Measurements from ENCODE around the gene SH2D5.

SH2D5 gene

DNA sequence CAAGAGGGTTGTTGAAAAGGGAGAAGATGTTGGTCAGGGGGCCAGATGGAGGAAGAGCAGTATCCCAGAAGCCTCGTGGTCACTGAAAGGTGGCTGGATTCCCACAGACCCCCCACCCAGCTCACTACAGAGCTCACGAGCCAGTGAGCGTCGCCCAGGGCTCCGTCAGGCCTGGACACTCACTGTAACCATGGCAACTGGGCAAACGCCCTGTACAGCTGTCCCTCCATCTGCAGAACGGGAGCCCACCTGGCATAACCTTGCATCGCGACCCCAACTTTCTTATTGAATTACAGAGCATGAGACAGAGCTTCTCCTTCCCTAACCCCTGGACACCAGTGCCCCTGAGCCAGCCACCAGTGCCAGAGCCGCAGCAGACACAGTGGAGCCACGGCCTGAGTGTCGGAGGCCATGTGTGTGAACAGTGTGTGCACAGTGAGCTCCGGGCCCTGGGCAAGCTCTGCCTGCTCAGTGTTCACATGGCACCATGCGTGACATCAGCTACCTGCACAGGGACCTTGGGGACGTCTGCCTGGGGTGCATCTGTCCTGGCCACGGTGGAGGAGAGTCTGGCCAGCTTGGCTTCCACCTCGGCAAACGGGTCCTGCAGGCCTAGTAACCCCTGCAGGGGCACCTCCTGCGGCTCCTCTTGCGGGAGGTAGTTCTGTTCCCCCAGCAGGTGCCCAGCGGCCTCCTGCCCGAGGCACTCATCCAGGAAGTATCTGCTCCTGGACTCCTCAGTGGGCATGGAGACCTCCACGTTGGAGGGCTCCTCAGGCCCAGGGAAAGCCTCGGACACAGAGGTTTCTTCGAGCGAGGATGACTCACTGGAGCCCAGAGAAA is 45.4 kb downstream of the SH2D5 start:
- in situ Hi-C loops (cut with MboI; ENCODE audit: low sequenced_read_pairs, unreplicated experiment) = no loop called here
- no peak for DNase-seq (ENCODE audit: low spot score)
- TF ChIP-seq CTCF (IDR thresholded peaks at IDR 0.05; ENCODE audit: borderline replicate concordance, control extremely low read depth, extremely low read depth, insufficient read depth, missing control alignments) = no peak

- no peak for DNase-seq (ENCODE audit: low spot score)
- TF ChIP-seq CTCF (IDR thresholded peaks at IDR 0.05; ENCODE audit: borderline replicate concordance, control extremely low read depth, extremely low read depth, insufficient read depth, missing control alignments) = no peak
- in situ Hi-C loops (cut with MboI; ENCODE audit: low sequenced_read_pairs, unreplicated experiment) = no loop called here
Measured at GRCh38 chr1:20685741-20686140, 46.8 kb downstream of the SH2D5 start.

DNA sequence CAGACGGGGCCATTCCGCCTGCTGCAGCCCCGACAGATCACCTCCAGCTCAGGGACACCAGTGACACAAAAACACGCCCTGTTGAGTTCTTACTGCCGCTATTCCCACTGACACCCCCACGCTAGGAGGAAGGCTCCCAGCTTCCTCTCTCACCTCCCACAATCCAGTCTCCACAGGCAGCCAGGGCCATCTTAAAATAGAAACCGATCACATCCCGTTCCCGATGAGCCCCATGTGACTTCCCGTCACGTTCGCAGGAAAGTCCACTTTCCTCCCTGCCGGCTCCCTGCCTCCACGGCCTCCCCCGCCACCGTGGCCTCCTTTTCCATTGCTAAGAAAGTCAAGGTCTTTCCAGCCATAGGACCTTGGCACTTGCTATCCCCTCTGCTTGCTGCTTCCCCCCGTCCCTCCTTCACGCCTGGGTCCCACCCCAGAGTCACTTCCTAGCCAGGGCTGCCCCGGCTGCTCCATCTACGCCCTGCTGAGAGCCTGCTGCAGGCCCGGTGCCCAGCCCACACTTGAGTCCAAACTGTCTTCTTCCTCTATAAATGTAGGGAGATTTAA is 47.3 kb downstream of the SH2D5 start:
- DNase-seq (ENCODE audit: low spot score) = no peak
- TF ChIP-seq CTCF (IDR thresholded peaks at IDR 0.05; ENCODE audit: borderline replicate concordance, control extremely low read depth, extremely low read depth, insufficient read depth, missing control alignments) = no peak
- in situ Hi-C loops (cut with MboI; ENCODE audit: low sequenced_read_pairs, unreplicated experiment) = no loop called here

GRCh38 chr1:20684651-20685050 is 47.9 kb downstream of the SH2D5 start:
- no peak for DNase-seq (ENCODE audit: low spot score)
- in situ Hi-C loops (cut with MboI; ENCODE audit: low sequenced_read_pairs, unreplicated experiment) = no loop called here
- no peak for TF ChIP-seq CTCF (IDR thresholded peaks at IDR 0.05; ENCODE audit: borderline replicate concordance, control extremely low read depth, extremely low read depth, insufficient read depth, missing control alignments)

DNA sequence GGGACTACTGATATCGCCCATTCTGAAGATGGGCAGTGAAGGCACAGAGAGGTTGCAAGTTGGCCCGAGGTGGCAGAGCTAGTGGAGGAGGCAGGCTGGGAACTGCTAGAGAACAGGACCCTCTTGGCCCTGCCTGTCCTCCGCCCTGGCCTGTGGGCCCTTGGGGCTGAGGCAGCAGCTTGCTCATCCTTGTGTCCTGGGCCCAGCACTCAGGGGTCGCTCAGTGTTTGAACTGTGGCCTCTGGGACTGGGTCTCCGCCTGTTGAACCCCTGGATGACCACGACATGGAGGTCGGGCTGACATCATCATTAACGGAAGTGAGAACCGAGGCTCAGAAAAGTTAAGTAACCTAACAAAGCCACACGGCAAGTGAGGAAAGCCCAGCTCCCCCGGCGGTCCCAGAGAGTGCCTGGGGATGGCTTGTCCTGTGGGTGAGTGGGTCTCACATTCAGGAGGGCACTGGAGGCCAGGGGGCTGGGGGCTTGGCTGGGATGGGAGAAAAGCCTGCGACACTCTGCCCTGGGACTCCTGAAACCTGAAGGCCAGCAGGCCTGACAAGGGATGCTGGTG is 48.4 kb downstream of the SH2D5 start:
- TF ChIP-seq CTCF (IDR thresholded peaks at IDR 0.05; ENCODE audit: borderline replicate concordance, control extremely low read depth, extremely low read depth, insufficient read depth, missing control alignments) = no peak
- in situ Hi-C loops (cut with MboI; ENCODE audit: low sequenced_read_pairs, unreplicated experiment) = no loop called here
- DNase-seq (ENCODE audit: low spot score) = no peak

GRCh38 chr1:20683614-20684013 is 48.9 kb downstream of the SH2D5 start:
- no peak for DNase-seq (ENCODE audit: low spot score)
- TF ChIP-seq CTCF (IDR thresholded peaks at IDR 0.05; ENCODE audit: borderline replicate concordance, control extremely low read depth, extremely low read depth, insufficient read depth, missing control alignments) = no peak
- in situ Hi-C loops (cut with MboI; ENCODE audit: low sequenced_read_pairs, unreplicated experiment) = no loop called here
